BJ (cell line): Measurements from ENCODE around the gene ANAPC2. TPM values are rescaled to one million over a fixed set of nuclear protein-coding genes. Genes with fewer than 3 reads are reported as not detected.
A peak's percentile ranks its signal among the peaks of the same experiment; 100 is the strongest.

Source experiments
- CTCF ChIA-PET: fragments of 350-600 bp; formaldehyde crosslinking; extraction: SDS; loops from one replicate; lab custom pipeline; 2021; ENCODE audit warnings: antibody characterized with exemption, inconsistent platforms; lab: Yijun Ruan, JAX
- POLR2A ChIA-PET: fragments of 300-600 bp; sonication (Branson Sonifier 250); formaldehyde crosslinking; extraction: SDS; loops from one replicate; lab custom pipeline; 2021; ENCODE audit warnings: antibody characterized with exemption; lab: Charles Lee
- DNase-seq: peaks from one replicate; pipeline ENCODE4 v3.0.0-alpha.2; 2011; ENCODE audit warnings: low read depth
- H3K27me3 ChIP-seq: 2 replicates; pipeline ENCODE4 v1.6.0; 2011; ENCODE audit warnings: low read length; ENCODE audit not compliant: control insufficient read depth, insufficient read depth
- H3K36me3 ChIP-seq: 2 replicates; pipeline ENCODE4 v1.5.1; 2011; ENCODE audit warnings: low read length; ENCODE audit not compliant: control insufficient read depth, insufficient read depth
- H3K4me3 ChIP-seq: 2 replicates; pipeline ENCODE4 v1.5.1; 2011; ENCODE audit warnings: low read depth, mild to moderate bottlenecking, control low read depth, low read length
- CTCF ChIP-seq: IDR thresholded peaks from 2 replicates; pipeline ENCODE4 v1.5.1; 2011; ENCODE audit warnings: low read depth, mild to moderate bottlenecking, control low read depth, inconsistent platforms, low read length, moderate library complexity; ENCODE audit not compliant: insufficient read depth
- polyA plus RNA-seq: library from polyadenylated mRNA; depleted of rRNA; stranded (reverse); fragments of >200 nt; gene quantifications from 2 replicates; pipeline ENCODE4 v1.2.3, GENCODE V29; 2011

Gene ANAPC2
- polyA plus RNA-seq, 1 experiment, result 25.5 TPM

- CTCF ChIA-PET, result interaction anchor here (1.0 to 1.2 kb wide), 2 partner anchors 13 to 92 kb away, joined by 3 to 5 read pairs; partner anchors contain the start of gene SAPCD2
- DNase-seq, result no peak
- POLR2A ChIA-PET, result no interaction called here
- Histone ChIP-seq H3K36me3 (no peaks in the 10 kb centered on the region), H3K27me3 (peaks cover 29% of the 10 kb centered on the region), H3K4me3 (peak overlapping the region; percentile 40)
- no peak for TF ChIP-seq CTCF
Observed at GRCh38 chr9:137163365-137163715, 25.0 kb downstream of the ANAPC2 start.

GRCh38 chr9:137162505-137163364, 25.6 kb downstream of the ANAPC2 start:
- no peaks in the 10 kb centered on the region for H3K36me3 ChIP-seq
- peaks cover 33% of the 10 kb centered on the region for H3K27me3 ChIP-seq
- POLR2A ChIA-PET, result no interaction called here
- no peak for DNase-seq
- CTCF ChIA-PET, result interaction anchor here (1.0 to 1.2 kb wide), 2 partner anchors 64 to 92 kb away, joined by 3 to 4 read pairs; partner anchors contain the start of gene SAPCD2
- TF ChIP-seq CTCF, result peak; percentile 21; the same call in 1 of the 2 replicates
- H3K4me3 ChIP-seq, result peak overlapping the region; percentile 40

- no peak for TF ChIP-seq CTCF
- Histone ChIP-seq H3K27me3 (peaks cover 29% of the 10 kb centered on the region), H3K4me3 (no peak overlapping the region), H3K36me3 (no peaks in the 10 kb centered on the region)
- POLR2A ChIA-PET, result no interaction called here
- CTCF ChIA-PET, result interaction anchor here (1.0 kb wide), 1 partner anchor 65 kb away, joined by 4 read pairs; no protein-coding TSS in a partner anchor
- DNase-seq, result no peak
Observed at GRCh38 chr9:137161558-137162486, 26.5 kb downstream of the ANAPC2 start.

GRCh38 chr9:137160716-137161557, 27.4 kb downstream of the ANAPC2 start:
- no peak for TF ChIP-seq CTCF
- Histone ChIP-seq H3K36me3 (no peaks in the 10 kb centered on the region), H3K4me3 (no peak overlapping the region), H3K27me3 (peaks cover 22% of the 10 kb centered on the region)
- POLR2A ChIA-PET, result no interaction called here
- no peak for DNase-seq
- CTCF ChIA-PET, result interaction anchor here (1.0 kb wide), 1 partner anchor 10 kb away, joined by 3 read pairs; no protein-coding TSS in a partner anchor
